Hepatocyte (in vitro differentiated cells): ENCODE data around the gene EQTN. TPM values are rescaled to one million over a fixed set of nuclear protein-coding genes. Genes with fewer than 3 reads are reported as not detected.

Experiments
- DNase-seq: peaks from one replicate; pipeline ENCODE4 v3.0.0-alpha.2; 2016; ENCODE audit warnings: low spot score
- H2AFZ ChIP-seq: fragments of 200-600 bp; sonication (generic); 2 replicates; pipeline ENCODE4 v1.6.0; 2016; ENCODE audit warnings: antibody characterized with exemption, mild to moderate bottlenecking
- H3K27ac ChIP-seq: fragments of 200-600 bp; sonication (generic); 2 replicates; pipeline ENCODE4 v1.5.1; 2016; ENCODE audit warnings: mild to moderate bottlenecking
- H3K27me3 ChIP-seq: fragments of 200-600 bp; sonication (generic); 2 replicates; pipeline ENCODE4 v1.6.1; 2016
- H3K36me3 ChIP-seq: fragments of 200-600 bp; sonication (generic); replicated peaks from 2 replicates; pipeline ENCODE4 v1.5.1; 2016; ENCODE audit warnings: low read depth; ENCODE audit not compliant: insufficient read depth
- H3K4me1 ChIP-seq: fragments of 200-600 bp; sonication (generic); 2 replicates; pipeline ENCODE4 v1.5.1; 2016; ENCODE audit warnings: mild to moderate bottlenecking, moderate library complexity; ENCODE audit not compliant: insufficient read depth
- H3K4me2 ChIP-seq: fragments of 200-600 bp; sonication (generic); 2 replicates; pipeline ENCODE4 v1.6.0; 2016
- H3K4me3 ChIP-seq: fragments of 200-600 bp; sonication (generic); 2 replicates; pipeline ENCODE4 v1.5.1; 2016; ENCODE audit warnings: mild to moderate bottlenecking
- H3K79me2 ChIP-seq: fragments of 200-600 bp; sonication (generic); 2 replicates; pipeline ENCODE4 v1.6.0; 2017; ENCODE audit warnings: mild to moderate bottlenecking
- H3K9me2 ChIP-seq: fragments of 200-600 bp; sonication (generic); replicated peaks from 2 replicates; pipeline ENCODE4 v1.6.0; 2017; ENCODE audit warnings: mild to moderate bottlenecking; ENCODE audit not compliant: insufficient read depth
- H3K9me3 ChIP-seq: fragments of 200-600 bp; sonication (generic); 2 replicates; pipeline ENCODE4 v1.5.1; 2016; ENCODE audit warnings: low read depth, mild to moderate bottlenecking
- H4K20me1 ChIP-seq: fragments of 200-600 bp; sonication (generic); 2 replicates; pipeline ENCODE4 v1.6.0; 2016; ENCODE audit warnings: mild to moderate bottlenecking; ENCODE audit not compliant: insufficient read depth, poor library complexity, severe bottlenecking
- CTCF ChIP-seq: fragments of 200-600 bp; sonication (generic); IDR thresholded peaks from 2 replicates; pipeline ENCODE4 v1.5.1; 2016; ENCODE audit warnings: antibody characterized with exemption, mild to moderate bottlenecking; ENCODE audit not compliant: poor library complexity
- EZH2 ChIP-seq: fragments of 200-600 bp; sonication (generic); IDR thresholded peaks from 2 replicates; pipeline ENCODE4 v1.6.1; 2016; ENCODE audit warnings: antibody characterized with exemption, mild to moderate bottlenecking, borderline replicate concordance
- EZH2phosphoT487 ChIP-seq: fragments of 200-600 bp; sonication (generic); IDR thresholded peaks from one replicate; pipeline ENCODE4 v1.6.1; 2018; ENCODE audit warnings: antibody characterized with exemption, mild to moderate bottlenecking, low read depth, moderate library complexity; ENCODE audit not compliant: unreplicated experiment, severe bottlenecking
- WGBS: methylation state at CpG from one replicate; pipeline ENCODE4 v1.1.6; 2016; ENCODE audit warnings: low lambda C conversion rate; ENCODE audit errors: missing lambda C conversion rate; 5-methylcytosine and 5-hydroxymethylcytosine counted together
- polyA plus RNA-seq: library from polyadenylated mRNA; unstranded; fragments of >200 nt; fragmentation: Nextera tagmentation; extraction: Ambion mirVana; gene quantifications from 2 replicates; pipeline ENCODE4 v1.2.1, GENCODE V29; 2016
- total RNA-seq: library from RNA; depleted of rRNA; stranded (reverse); fragments of >200 nt; gene quantifications from 2 replicates; pipeline ENCODE4 v1.2.3, GENCODE V29; 2014

Gene EQTN
- total and polyA plus RNA-seq, 2 experiments from 2014 or later, result 1.1 TPM; not detected in 1

GRCh38 chr9:27329291-27329690, 32.3 kb upstream of the EQTN start:
- Histone ChIP-seq H3K27ac (no peak overlapping the region), H3K9me3 (no peaks in the 10 kb centered on the region), H4K20me1 (no peaks in the 10 kb centered on the region), H3K9me2 (no peaks in the 10 kb centered on the region), H3K36me3 (no peaks in the 10 kb centered on the region), H3K4me3 (no peak overlapping the region), H3K4me2 (no peak overlapping the region), H2AFZ (no peak overlapping the region), H3K27me3 (no peaks in the 10 kb centered on the region), H3K4me1 (no peaks in the 10 kb centered on the region), H3K79me2 (peaks cover under 1% of the 10 kb centered on the region)
- DNase-seq, result no peak
- TF ChIP-seq CTCF, result no peak
- TF ChIP-seq EZH2phosphoT487, result no peak
- no peak for TF ChIP-seq EZH2
- 91% methylated on average over 9 of the region's 9 CpGs for WGBS

GRCh38 chr9:27328483-27328882, 31.5 kb upstream of the EQTN start:
- Histone ChIP-seq H3K9me2 (no peaks in the 10 kb centered on the region), H3K4me2 (no peak overlapping the region), H3K79me2 (no peaks in the 10 kb centered on the region), H3K4me1 (no peaks in the 10 kb centered on the region), H4K20me1 (no peaks in the 10 kb centered on the region), H3K4me3 (no peak overlapping the region), H2AFZ (no peak overlapping the region), H3K27ac (no peak overlapping the region), H3K9me3 (no peaks in the 10 kb centered on the region), H3K36me3 (no peaks in the 10 kb centered on the region), H3K27me3 (no peaks in the 10 kb centered on the region)
- no peak for DNase-seq
- 82% methylated on average over 3 of the region's 3 CpGs for WGBS
- no peak for TF ChIP-seq EZH2phosphoT487
- no peak for TF ChIP-seq CTCF
- no peak for TF ChIP-seq EZH2

GRCh38 chr9:27311184-27311583, 14.2 kb upstream of the EQTN start:
- H3K4me1 ChIP-seq, result no peaks in the 10 kb centered on the region
- no peaks in the 10 kb centered on the region for H3K27me3 ChIP-seq
- H4K20me1 ChIP-seq, result no peaks in the 10 kb centered on the region
- no peak overlapping the region for H3K4me2 ChIP-seq
- DNase-seq, result no peak
- TF ChIP-seq EZH2 (no peak), EZH2phosphoT487 (no peak)
- H3K9me2 ChIP-seq, result no peaks in the 10 kb centered on the region
- WGBS, result 94% methylated on average over 2 of the region's 2 CpGs
- H3K4me3 ChIP-seq, result no peak overlapping the region
- H3K79me2 ChIP-seq, result no peaks in the 10 kb centered on the region
- H3K9me3 ChIP-seq, result no peaks in the 10 kb centered on the region
- no peak overlapping the region for H3K27ac ChIP-seq
- no peaks in the 10 kb centered on the region for H3K36me3 ChIP-seq
- no peak overlapping the region for H2AFZ ChIP-seq

- H3K9me3 ChIP-seq, result no peaks in the 10 kb centered on the region
- H3K9me2 ChIP-seq, result no peaks in the 10 kb centered on the region
- H3K4me1 ChIP-seq, result no peaks in the 10 kb centered on the region
- H2AFZ ChIP-seq, result no peak overlapping the region
- WGBS, result 79% methylated on average over 2 of the region's 2 CpGs
- H3K27me3 ChIP-seq, result no peaks in the 10 kb centered on the region
- no peak overlapping the region for H3K4me2 ChIP-seq
- H3K36me3 ChIP-seq, result no peaks in the 10 kb centered on the region
- H3K79me2 ChIP-seq, result no peaks in the 10 kb centered on the region
- H3K27ac ChIP-seq, result no peak overlapping the region
- no peak for TF ChIP-seq EZH2phosphoT487
- no peak for TF ChIP-seq EZH2
- TF ChIP-seq CTCF, result no peak
- no peak for DNase-seq
- no peaks in the 10 kb centered on the region for H4K20me1 ChIP-seq
- no peak overlapping the region for H3K4me3 ChIP-seq
These were observed 13.6 kb upstream of the EQTN start for GRCh38 chr9:27310582-27310981.
